GM18519 (cell line): ENCODE data around the gene MBNL1.

Experiments
- ATAC-seq: cut with Tn5 transposase; IDR thresholded peaks from one replicate; pipeline ENCODE4 v1.9.1; 2021; ENCODE audit warnings: mild to moderate bottlenecking, moderate library complexity; ENCODE audit not compliant: unreplicated experiment, low FRiP score

Gene MBNL1

GRCh38 chr3:152511904-152512303 lies 243.2 kb downstream of the MBNL1 start:
- ATAC-seq, result peak; percentile 86

GRCh38 chr3:152513301-152513960 lies 244.7 kb downstream of the MBNL1 start:
- no peak for ATAC-seq
